Pancreas (tissue), 10 donors: Measurements from ENCODE around the gene MCTP1. TPM values are rescaled to one million over a fixed set of nuclear protein-coding genes. Genes with fewer than 3 reads are reported as not detected.

ENCODE experiments used
- ATAC-seq, 4 donors: fragments of 200-7000 bp; cut with Tn5 transposase; one replicate each; pipeline versions ENCODE4 v1.8.0 to v1.9.1; 2020; ENCODE audit warnings: mild to moderate bottlenecking in 4 of 4, moderate library complexity in 4 of 4
- DNase-seq, 6 donors: peaks; one replicate each; pipeline ENCODE4 v3.0.0-alpha.2; 2020
- FAIRE-seq: peaks from 2 replicates; lab custom pipeline; 2012; peaks lifted over from hg19 to GRCh38; lab: Jason Lieb, UNC
- H3K27ac ChIP-seq, 4 donors: fragments of 200-600 bp; sonication (generic); 1 replicate in 3 of 4; 2 replicates in 1 of 4; pipeline versions ENCODE4 v1.5.0 to v1.8.0; 2020
- H3K27me3 ChIP-seq, 4 donors: fragments of 200-600 bp; one replicate each; pipeline ENCODE4 v1.8.0; 2021
- H3K36me3 ChIP-seq, 3 donors: fragments of 200-600 bp; sonication (generic) in 1 of 3; one replicate each; pipeline versions ENCODE4 v1.5.0 to v1.8.0; 2020 to 2021
- H3K4me1 ChIP-seq, 3 donors: fragments of 200-600 bp; one replicate each; pipeline ENCODE4 v1.8.0; 2021
- H3K4me3 ChIP-seq, 4 donors: fragments of 200-600 bp; sonication (generic) in 2 of 4; one replicate each; pipeline versions ENCODE4 v1.5.0 to v1.8.0; 2020 to 2021
- H3K9me3 ChIP-seq, 4 donors: fragments of 200-600 bp; one replicate each; pipeline ENCODE4 v1.8.0; 2021
- CTCF ChIP-seq, 4 donors: fragments of 200-600 bp; sonication (generic) in 3 of 4; IDR thresholded peaks; one replicate each; pipeline versions ENCODE4 v1.5.0 to v1.8.0; 2021; ENCODE audit warnings: antibody characterized with exemption in 4 of 4
- WGBS, 2 donors: extraction: QIAGEN DNeasy Blood & Tissue Kit; methylation state at CpG; one replicate each; pipeline ENCODE4 v1.1.7; 2013; 5-methylcytosine and 5-hydroxymethylcytosine counted together
- intact Hi-C, 3 donors: fragments of 100-400 bp; cut with DNase I; formaldehyde crosslinking; loops; one replicate each; pipeline versions ENCODE4 v1.11.1 to v1.14.2; 2022
- polyA plus RNA-seq, 2 donors: library from polyadenylated mRNA; stranded (reverse); fragments of 200-250 nt; gene quantifications; one replicate each; pipeline ENCODE4 v1.2.3, GENCODE V29; 2013
- total RNA-seq, 6 donors: library from RNA; stranded (reverse); fragmentation: NEBNext Ultra II Directional in 4 of 6; extraction: Animal tissue kit (Norgen Biotek cat#: 25700) in 4 of 6; gene quantifications; one replicate each; pipeline versions ENCODE4 v1.2.1 to v1.2.4, GENCODE V29; 2021 to 2023
- donor health status: healthy with polysubstance abuse.
- donor health status: DM: no; HTN: no; CAD: no; lungs with moderate emphysema.
- donor health status: DM: no; HTN: no; CAD: no.
- donor health status: control.
- donor health status: control.
- donor health status: Bipolar disorder and iron deficiency.
- donor health status: DM: yes; HTN: yes; CAD: no.
- donor health status: DM: no; HTN: no; CAD: no.
- donor health status: DM: no; HTN: no; CAD: no.
- donor health status: DM: yes; HTN: yes; CAD: no.

The MCTP1 gene
- total and polyA plus RNA-seq, 8 donors = 0.80 to 8.1 (median 2.2) TPM

GRCh38 chr5:95177456-95177855 is 107.4 kb downstream of the MCTP1 start:
- H3K4me1 ChIP-seq = no peaks in the 10 kb centered on the region
- 62 to 73% methylated on average over 4 of the region's 4 CpGs for WGBS, 2 donors
- no peak overlapping the region for H3K4me3 ChIP-seq
- intact Hi-C loops = no loop called here
- ATAC-seq (no peak), FAIRE-seq (no peak), DNase-seq (no peak)
- H3K36me3 ChIP-seq = no peaks in the 10 kb centered on the region
- no peak for TF ChIP-seq CTCF (IDR thresholded peaks at IDR 0.05)
- no peak overlapping the region for H3K27ac ChIP-seq
- no peaks in the 10 kb centered on the region for H3K27me3 ChIP-seq
- H3K9me3 ChIP-seq = no peaks in the 10 kb centered on the region

- no peak for FAIRE-seq
- DNase-seq = no peak
- H3K4me1 ChIP-seq = no peaks in the 10 kb centered on the region
- H3K36me3 ChIP-seq = no peaks in the 10 kb centered on the region
- intact Hi-C loops = no loop called here
- TF ChIP-seq CTCF (IDR thresholded peaks at IDR 0.05) = no peak
- no peak overlapping the region for H3K27ac ChIP-seq
- H3K9me3 ChIP-seq = no peaks in the 10 kb centered on the region
- H3K4me3 ChIP-seq = no peak overlapping the region
- 27% methylated on average over 3 of the region's 3 CpGs for WGBS, 2 donors
- no peak for ATAC-seq
- no peaks in the 10 kb centered on the region for H3K27me3 ChIP-seq
These were observed 109.8 kb downstream of the MCTP1 start for GRCh38 chr5:95175106-95175505.

- H3K4me1 ChIP-seq = no peaks in the 10 kb centered on the region
- no peak overlapping the region for H3K4me3 ChIP-seq
- no peak for ATAC-seq
- H3K9me3 ChIP-seq = no peaks in the 10 kb centered on the region
- intact Hi-C loops = no loop called here
- no peak for DNase-seq
- H3K36me3 ChIP-seq = no peaks in the 10 kb centered on the region
- FAIRE-seq = no peak
- no peaks in the 10 kb centered on the region for H3K27me3 ChIP-seq
- H3K27ac ChIP-seq = no peak overlapping the region
- TF ChIP-seq CTCF (IDR thresholded peaks at IDR 0.05) = no peak
These were observed 112.2 kb downstream of the MCTP1 start for GRCh38 chr5:95172659-95173058.

- H3K4me3 ChIP-seq = no peak overlapping the region
- intact Hi-C loops = no loop called here
- no peaks in the 10 kb centered on the region for H3K9me3 ChIP-seq
- no peak overlapping the region for H3K27ac ChIP-seq
- WGBS, 2 donors = 88 to 90% methylated on average over 2 of the region's 2 CpGs
- ATAC-seq = no peak
- no peaks in the 10 kb centered on the region for H3K27me3 ChIP-seq
- H3K36me3 ChIP-seq = no peaks in the 10 kb centered on the region
- no peak for TF ChIP-seq CTCF (IDR thresholded peaks at IDR 0.05)
- FAIRE-seq = no peak
- H3K4me1 ChIP-seq = peaks cover 0 to 11% (median 0%) of the 10 kb centered on the region in 3 donors
- DNase-seq = no peak
These were observed 120.0 kb downstream of the MCTP1 start for GRCh38 chr5:95164861-95165260.

GRCh38 chr5:95163079-95163478 is 121.8 kb downstream of the MCTP1 start:
- H3K27me3 ChIP-seq = no peaks in the 10 kb centered on the region
- peak in 2 of 6 donors; percentile 2 to 22 for DNase-seq
- H3K9me3 ChIP-seq = no peaks in the 10 kb centered on the region
- intact Hi-C loops = no loop called here
- no peaks in the 10 kb centered on the region for H3K36me3 ChIP-seq
- no peak for ATAC-seq
- TF ChIP-seq CTCF (IDR thresholded peaks at IDR 0.05) = no peak
- H3K27ac ChIP-seq = no peak overlapping the region
- FAIRE-seq = no peak
- peaks cover 0 to 11% (median 0%) of the 10 kb centered on the region in 3 donors for H3K4me1 ChIP-seq
- no peak overlapping the region for H3K4me3 ChIP-seq
